NB4 (cell line): ENCODE results near the gene ALOX5.

Experiments
- DNase-seq: peaks from one replicate; pipeline ENCODE4 v3.0.0; 2010; ENCODE audit warnings: low read depth
- H3K4me3 ChIP-seq: one replicate; pipeline ENCODE4 v1.5.1; 2011; ENCODE audit warnings: mild to moderate bottlenecking, low read depth, low read length, moderate library complexity
- CTCF ChIP-seq: IDR thresholded peaks from one replicate; pipeline ENCODE4 v1.5.1; 2012; ENCODE audit warnings: low read depth, low read length
- MAX ChIP-seq: IDR thresholded peaks from 2 replicates; pipeline ENCODE4 v1.6.1; 2011; ENCODE audit warnings: low read depth, low read length
- MYC ChIP-seq: IDR thresholded peaks from 2 replicates; pipeline ENCODE4 v1.6.1; 2011; ENCODE audit warnings: low read depth, low read length
- POLR2A ChIP-seq: IDR thresholded peaks from 2 replicates; pipeline ENCODE4 v1.6.1; 2011; ENCODE audit warnings: mild to moderate bottlenecking; ENCODE audit not compliant: insufficient read length; ENCODE audit errors: extremely low read depth

ALOX5 gene

GRCh38 chr10:45490277-45490676 lies 116.3 kb downstream of the ALOX5 start:
- no peak for TF ChIP-seq CTCF
- no peak for TF ChIP-seq MYC
- no peak for TF ChIP-seq MAX
- no peak for TF ChIP-seq POLR2A
- DNase-seq = no peak
- H3K4me3 ChIP-seq = no peak overlapping the region

- no peak for DNase-seq
- H3K4me3 ChIP-seq = no peak overlapping the region
- TF ChIP-seq POLR2A = no peak
- TF ChIP-seq CTCF = no peak
- TF ChIP-seq MAX = no peak
- no peak for TF ChIP-seq MYC
Observed at GRCh38 chr10:45491061-45491460, 117.0 kb downstream of the ALOX5 start.
